Adrenal gland (tissue), 12 donors: ENCODE data around the gene RBMS1. TPM values are rescaled to one million over a fixed set of nuclear protein-coding genes. Genes with fewer than 3 reads are reported as not detected.

Experiments used
- DNase-seq, 7 donors: peaks; one replicate each; pipeline ENCODE4 v3.0.0-alpha.2; 2019 to 2020
- H3K27ac ChIP-seq, 5 donors: fragments of 200-600 bp; sonication (generic) in 4 of 5; 1 replicate in 3 of 5; 2 replicates in 2 of 5; pipeline versions ENCODE4 v1.5.1 to v1.8.0; 2016 to 2020; ENCODE audit warnings: mild to moderate bottlenecking in 1 of 5
- H3K27me3 ChIP-seq: fragments of 200-600 bp; 2 replicates; pipeline ENCODE4 v1.8.0; 2021
- H3K36me3 ChIP-seq, 2 donors: fragments of 200-600 bp; replicated peaks in 1 of 2; 1 replicate in 1 of 2; 2 replicates in 1 of 2; pipeline versions ENCODE4 v1.5.1 to v1.8.0; 2018 to 2022
- H3K4me1 ChIP-seq, 2 donors: fragments of 200-600 bp; replicated peaks in 1 of 2; 1 replicate in 1 of 2; 2 replicates in 1 of 2; pipeline versions ENCODE4 v1.5.1 to v1.8.0; 2018 to 2021
- H3K4me3 ChIP-seq, 4 donors: fragments of 200-600 bp; sonication (generic) in 3 of 4; one replicate each; pipeline ENCODE4 v1.5.1; 2016 to 2018
- H3K9me3 ChIP-seq, 3 donors: fragments of 200-600 bp; sonication (generic) in 1 of 3; replicated peaks in 1 of 3; 1 replicate in 2 of 3; 2 replicates in 1 of 3; pipeline versions ENCODE4 v1.5.1 to v1.8.0; 2016 to 2021
- CTCF ChIP-seq, 6 experiments: fragments of 450-650 bp in 4 of 6; fragments of 200-600 bp in 2 of 6; sonication (generic) in 1 of 6; IDR thresholded peaks; 1 replicate in 5 of 6; 2 replicates in 1 of 6; pipeline versions ENCODE4 v1.5.1 to v1.8.0; 2016 to 2021; ENCODE audit warnings: antibody characterized with exemption in 6 of 6, mild to moderate bottlenecking in 2 of 6, moderate library complexity in 1 of 6
- POLR2A ChIP-seq, 2 donors: fragments of 450-650 bp; IDR thresholded peaks; one replicate each; pipeline ENCODE4 v1.6.1; 2017; ENCODE audit warnings: antibody characterized with exemption in 2 of 2, mild to moderate bottlenecking in 2 of 2, moderate library complexity in 1 of 2
- WGBS, 4 donors: extraction: QIAGEN DNeasy Blood & Tissue Kit in 2 of 4; methylation state at CpG; one replicate each; pipeline versions ENCODE4 v1.1.5 to v1.1.7; 2013 to 2017; 5-methylcytosine and 5-hydroxymethylcytosine counted together
- intact Hi-C, 2 donors: fragments of 100-400 bp; cut with DNase I; formaldehyde crosslinking; loops; one replicate each; pipeline versions ENCODE4 v1.14.1 to v1.15.0; 2022 to 2023
- polyA plus RNA-seq, 3 donors: library from polyadenylated mRNA; stranded (reverse); fragments of 200-250 nt in 2 of 3; fragments of 350-450 nt in 1 of 3; fragmentation: Illumina TruSeq in 1 of 3; extraction: RNeasy Lipid Tissue Mini Kit (QIAGEN cat#74804) in 1 of 3; gene quantifications; one replicate each; pipeline ENCODE4 v1.2.3, GENCODE V29; 2013 to 2014
- total RNA-seq, 9 donors: library from RNA; depleted of rRNA in 4 of 9; stranded (reverse); fragments of >200 nt in 4 of 9; fragments of 120-200 nt in 1 of 9; fragmentation: NEBNext Ultra II Directional in 1 of 9; extraction: Animal tissue kit (Norgen Biotek cat#: 25700) in 1 of 9; gene quantifications; one replicate each; pipeline versions ENCODE4 v1.1.0 to v1.2.4, GENCODE V29; 2013 to 2023
- donor health status: healthy with polysubstance abuse.
- donor health status: Bipolar disorder and iron deficiency.
- donor health status: DM: yes; HTN: yes; CAD: no.
- donor health status: DM: no; HTN: no; CAD: no.
- donor health status: DM: no; HTN: no; CAD: no.
- donor health status: DM: yes; HTN: yes; CAD: no.

Gene RBMS1
- total and polyA plus RNA-seq, 12 donors: 24.2 to 62.1 (median 37.1) TPM

DNA sequence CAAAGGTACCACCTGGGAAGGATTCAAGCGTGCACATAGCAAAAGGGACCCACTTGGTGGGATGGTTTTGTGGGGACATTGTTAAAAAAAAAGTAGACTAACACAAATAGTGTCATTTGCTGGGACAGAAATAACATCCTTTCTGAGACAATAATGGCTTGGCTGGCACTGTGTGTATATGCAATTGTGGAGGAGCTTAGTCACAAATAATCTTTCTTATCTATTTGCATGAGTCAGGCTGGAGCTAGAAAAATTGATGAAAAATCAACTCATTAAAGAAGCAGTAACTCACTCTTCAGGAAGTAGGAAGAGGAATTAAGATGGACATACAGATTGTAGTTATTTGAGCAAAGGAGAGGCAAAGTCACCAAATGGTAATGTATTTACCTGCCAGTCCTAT, 264.0 kb downstream of the RBMS1 start:
- 62 to 87% (median 75%) methylated on average over 1 of the region's 1 CpG for WGBS, 4 donors
- DNase-seq: peak in 3 of 7 donors; percentile 40 to 56 (median 56)
- intact Hi-C loops: no loop called here
- H3K4me1 ChIP-seq: peaks cover 14 to 28% of the 10 kb centered on the region in 2 donors
- no peak for TF ChIP-seq CTCF (IDR thresholded peaks at IDR 0.05)
- TF ChIP-seq POLR2A (IDR thresholded peaks at IDR 0.05): no peak
- no peaks in the 10 kb centered on the region for H3K27me3 ChIP-seq
- H3K4me3 ChIP-seq: no peak overlapping the region
- no peaks in the 10 kb centered on the region for H3K36me3 ChIP-seq
- H3K27ac ChIP-seq: peak overlapping the region in 3 of 5 donors; percentile 7 to 69 (median 41)
- H3K9me3 ChIP-seq: no peaks in the 10 kb centered on the region

GRCh38 chr2:160228141-160228917, 265.3 kb downstream of the RBMS1 start:
- H3K4me1 ChIP-seq: peaks cover 14 to 36% of the 10 kb centered on the region in 2 donors
- H3K36me3 ChIP-seq: no peaks in the 10 kb centered on the region
- peak overlapping the region in 2 of 5 donors; percentile 46 to 69 for H3K27ac ChIP-seq
- H3K27me3 ChIP-seq: no peaks in the 10 kb centered on the region
- TF ChIP-seq POLR2A (IDR thresholded peaks at IDR 0.05) (no peak), CTCF (IDR thresholded peaks at IDR 0.05) (no peak)
- DNase-seq: no peak
- H3K9me3 ChIP-seq: no peaks in the 10 kb centered on the region
- intact Hi-C loops: no loop called here
- WGBS, 4 donors: 68 to 82% (median 79%) methylated on average over 5 of the region's 5 CpGs
- no peak overlapping the region for H3K4me3 ChIP-seq

DNA sequence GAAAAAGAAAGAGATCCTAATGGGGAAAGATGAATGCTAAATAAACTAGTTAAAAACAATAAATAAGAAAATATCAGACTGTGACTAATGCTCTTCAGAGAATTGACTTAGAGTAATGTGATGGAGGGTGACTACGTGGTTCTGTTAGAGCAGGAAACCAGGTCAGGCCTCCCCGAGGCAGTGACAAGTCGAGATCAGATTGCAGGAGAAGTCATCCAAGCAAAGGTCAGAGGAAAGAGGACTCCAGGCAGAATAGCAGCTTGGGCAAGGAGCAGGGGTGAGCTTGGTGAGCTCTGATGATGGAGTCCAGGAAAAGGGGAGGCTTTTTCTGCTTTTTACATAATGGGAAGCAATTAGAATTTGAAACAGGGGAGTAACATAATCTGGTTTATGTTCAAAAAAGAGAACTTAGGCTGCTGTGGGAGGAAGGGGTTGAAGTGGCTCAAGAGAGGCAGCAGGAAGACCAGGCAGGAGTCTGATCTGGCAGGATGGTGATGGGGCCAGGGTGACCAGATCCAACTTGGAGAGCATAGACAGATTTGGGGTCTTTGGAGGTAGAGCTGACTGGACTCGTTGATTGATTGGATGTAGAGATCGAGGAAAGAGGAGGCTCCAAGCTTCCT, 266.2 kb downstream of the RBMS1 start:
- no peaks in the 10 kb centered on the region for H3K9me3 ChIP-seq
- TF ChIP-seq CTCF (IDR thresholded peaks at IDR 0.05): no peak
- TF ChIP-seq POLR2A (IDR thresholded peaks at IDR 0.05): no peak
- WGBS, 4 donors: 41 to 47% (median 45%) methylated on average over 5 of the region's 5 CpGs
- H3K4me3 ChIP-seq: no peak overlapping the region
- H3K36me3 ChIP-seq: no peaks in the 10 kb centered on the region
- no peaks in the 10 kb centered on the region for H3K27me3 ChIP-seq
- DNase-seq: peak in 4 of 7 donors; percentile 32 to 52 (median 35)
- no peak overlapping the region for H3K27ac ChIP-seq
- H3K4me1 ChIP-seq: peaks cover 14 to 36% of the 10 kb centered on the region in 2 donors
- intact Hi-C loops: no loop called here

DNA sequence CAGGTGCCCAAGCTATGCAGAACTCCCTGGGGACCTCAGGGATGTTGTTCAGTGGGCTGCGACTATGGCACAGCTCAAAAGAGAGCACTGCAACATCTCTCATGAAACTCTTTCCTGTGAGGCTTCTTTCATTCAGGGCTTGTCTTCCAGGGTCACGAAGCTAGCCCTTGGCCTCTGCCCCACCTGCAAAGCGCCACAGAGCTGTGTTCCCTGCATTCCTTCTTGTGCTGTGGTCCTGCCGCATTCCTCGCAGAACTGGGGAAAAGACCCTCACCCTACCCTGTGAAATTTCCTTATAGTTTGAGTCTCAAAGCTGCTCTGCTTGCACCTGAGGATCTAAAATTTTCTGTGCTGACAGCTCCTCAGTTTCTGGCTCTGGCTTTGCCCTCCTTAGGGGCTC, 267.2 kb downstream of the RBMS1 start:
- Histone ChIP-seq H3K36me3 (no peaks in the 10 kb centered on the region), H3K9me3 (no peaks in the 10 kb centered on the region), H3K27ac (no peak overlapping the region), H3K27me3 (no peaks in the 10 kb centered on the region), H3K4me1 (peaks cover 14 to 41% of the 10 kb centered on the region in 2 donors), H3K4me3 (no peak overlapping the region)
- no peak for DNase-seq
- TF ChIP-seq CTCF (IDR thresholded peaks at IDR 0.05): no peak
- no peak for TF ChIP-seq POLR2A (IDR thresholded peaks at IDR 0.05)
- intact Hi-C loops: no loop called here
- WGBS, 4 donors: 83 to 91% (median 84%) methylated on average over 4 to 5 of the region's 5 CpGs
